HepG2 (cell line): ENCODE results near the gene ZC3H4. TPM values are rescaled to one million over a fixed set of nuclear protein-coding genes. Genes with fewer than 3 reads are reported as not detected.

Experiments used
- ELF3 ChIP-seq: IDR thresholded peaks from 2 replicates; pipeline ENCODE4 v1.6.1; 2016; ENCODE audit warnings: missing genetic modification reagents, missing compliant biosample characterization
- FOXA1 ChIP-seq, 2 experiments: fragments of 450-650 bp in 1 of 2; sonication (generic) in 1 of 2; formaldehyde crosslinking in 1 of 2; IDR thresholded peaks; 2 replicates each; pipeline versions ENCODE4 v1.4.0 to v1.6.1; 2016 to 2020; ENCODE audit warnings: missing genetic modification reagents in 1 of 2
- GFI1 ChIP-seq: sonication (generic); formaldehyde crosslinking; IDR thresholded peaks from 2 replicates; pipeline ENCODE4 v1.5.0; 2020; ENCODE audit warnings: missing genetic modification reagents, mild to moderate bottlenecking, borderline replicate concordance
- HCFC1 ChIP-seq: fragments of 150-350 bp; IDR thresholded peaks from 2 replicates; pipeline ENCODE4 v1.6.1; 2014; ENCODE audit warnings: low read depth, low read length
- HMG20A ChIP-seq: IDR thresholded peaks from 2 replicates; pipeline ENCODE4 v1.6.1; 2016; ENCODE audit warnings: borderline replicate concordance
- KDM6A ChIP-seq: IDR thresholded peaks from 2 replicates; pipeline ENCODE4 v1.6.1; 2016; ENCODE audit warnings: low read depth
- NCOA2 ChIP-seq: sonication (generic); formaldehyde crosslinking; IDR thresholded peaks from 2 replicates; pipeline ENCODE4 v1.8.0; 2022; ENCODE audit warnings: inconsistent platforms
- PHB2 ChIP-seq: fragments of 450-650 bp; IDR thresholded peaks from 2 replicates; pipeline ENCODE4 v1.6.1; 2018; ENCODE audit not compliant: partially characterized antibody
- PPARG ChIP-seq: conservative IDR thresholded peaks from 2 replicates; pipeline ENCODE4 v1.6.1; 2016; ENCODE audit warnings: missing biosample characterization, missing genetic modification reagents
- TAF1 ChIP-seq: sonication (generic); formaldehyde crosslinking; IDR thresholded peaks from 2 replicates; pipeline ENCODE4 v1.4.0; 2020; ENCODE audit warnings: missing genetic modification reagents
- XRCC5 ChIP-seq: fragments of 200-400 bp; formaldehyde crosslinking; optimal IDR thresholded peaks from 2 replicates; pipeline ENCODE3; 2017; ENCODE audit warnings: mild to moderate bottlenecking, low read length
- ZFX ChIP-seq: sonication (generic); formaldehyde crosslinking; IDR thresholded peaks from 2 replicates; pipeline ENCODE4 v1.4.0; 2020; ENCODE audit warnings: mild to moderate bottlenecking, low read depth, missing genetic modification reagents, moderate library complexity
- ZNF3 ChIP-seq: IDR thresholded peaks from 2 replicates; pipeline ENCODE4 v1.7.0; 2017; ENCODE audit warnings: inconsistent platforms
- ZNF431 ChIP-seq: sonication (generic); formaldehyde crosslinking; IDR thresholded peaks from 2 replicates; pipeline ENCODE4 v1.9.0; 2022; ENCODE audit warnings: missing genetic modification reagents, low read depth, mild to moderate bottlenecking, borderline replicate concordance
- ZNF496 ChIP-seq: sonication (generic); formaldehyde crosslinking; IDR thresholded peaks from 2 replicates; pipeline ENCODE4 v1.8.1; 2023; ENCODE audit warnings: mild to moderate bottlenecking, moderate library complexity, missing genetic modification reagents; ENCODE audit not compliant: insufficient replicate concordance
- ZNF672 ChIP-seq: sonication (generic); formaldehyde crosslinking; IDR thresholded peaks from 2 replicates; pipeline ENCODE4 v1.8.1; 2022; ENCODE audit warnings: missing genetic modification reagents
- ZNF740 ChIP-seq: sonication (generic); formaldehyde crosslinking; IDR thresholded peaks from 2 replicates; pipeline ENCODE4 v1.4.0; 2020; ENCODE audit warnings: missing genetic modification reagents
- polyA plus RNA-seq, 8 experiments: library from polyadenylated mRNA; depleted of rRNA in 3 of 8; stranded (reverse) in 7 of 8; unstranded in 1 of 8; fragments of >200 nt; fragmentation: Illumina TruSeq in 4 of 8; extraction: Trizol in 4 of 8; gene quantifications; 2 replicates each; pipeline versions ENCODE4 v1.2.1 to v1.2.3, GENCODE V29; 2011 to 2016; ENCODE audit warnings: low read depth in 4 of 8, missing spikeins in 1 of 8, mixed read lengths in 1 of 8; ENCODE audit not compliant: insufficient read depth in 1 of 8
- total RNA-seq, 5 experiments: library from RNA; depleted of rRNA; stranded (reverse); fragments of >200 nt; fragmentation: Illumina TruSeq; extraction: Trizol; gene quantifications; 2 replicates each; pipeline ENCODE4 v1.2.3, GENCODE V29; 2016; ENCODE audit warnings: low read depth in 1 of 5
- TF ChIP-seq, protein P1 (sequence below): sonication (generic); formaldehyde crosslinking; IDR thresholded peaks from 2 replicates; pipeline ENCODE4 v1.5.1; 2020; ENCODE audit warnings: missing genetic modification reagents, mild to moderate bottlenecking, borderline replicate concordance
- TF ChIP-seq, protein P2 (sequence below): IDR thresholded peaks from 2 replicates; pipeline ENCODE4 v1.6.1; 2016; ENCODE audit warnings: missing compliant biosample characterization, missing genetic modification reagents, borderline replicate concordance
- TF ChIP-seq, protein P3 (sequence below): IDR thresholded peaks from 2 replicates; pipeline ENCODE4 v1.6.1; 2012; ENCODE audit warnings: low read depth, low read length, improper control_type of control experiment
- TF ChIP-seq, protein P4 (sequence below): sonication (generic); formaldehyde crosslinking; IDR thresholded peaks from 2 replicates; pipeline ENCODE4 v1.4.0; 2020; ENCODE audit warnings: mild to moderate bottlenecking, missing genetic modification reagents

ZC3H4 gene
- total and polyA plus RNA-seq, 2 of the 13 experiments (the other 11 are each of a cell fraction or from before 2014, with no cell fraction given) = 1.8 to 10.7 TPM

DNA sequence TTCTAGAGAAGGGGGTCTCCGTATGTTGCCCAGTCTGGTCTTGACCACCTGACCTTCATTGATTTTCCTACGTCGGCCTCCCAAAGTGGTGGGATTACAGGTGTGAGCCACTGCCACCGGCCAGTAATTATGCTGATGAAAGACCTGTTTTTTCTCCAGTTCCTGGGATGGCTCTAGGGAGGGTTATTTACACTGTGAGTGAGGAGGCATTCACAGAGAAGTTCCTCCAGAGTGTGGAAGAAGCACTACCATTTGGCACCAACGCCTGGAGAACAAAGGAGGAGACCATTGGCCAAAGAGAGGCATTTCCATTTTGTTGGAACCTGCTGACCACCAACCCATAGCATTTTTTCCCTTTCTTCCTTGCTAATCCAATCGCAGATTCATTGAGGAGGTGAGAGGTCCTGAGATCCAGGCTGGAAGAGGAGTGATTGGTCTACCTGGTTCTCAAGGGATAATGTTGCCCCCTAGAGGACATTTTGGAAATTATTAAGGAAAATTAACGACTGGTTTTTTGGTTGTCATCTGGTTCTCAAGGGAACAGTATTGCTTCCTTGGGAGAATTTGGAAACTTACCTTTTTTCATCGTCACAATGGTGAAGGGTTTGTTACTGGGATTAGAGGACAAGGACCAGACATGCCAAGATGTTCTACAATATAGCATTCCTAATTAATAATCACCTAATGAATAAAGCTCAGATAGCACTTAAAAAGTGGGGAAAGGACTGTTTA, 11.5 kb upstream of the ZC3H4 start (continued):
- TF ChIP-seq KDM6A (CRISPR knock-in tag) = no peak
- no peak for TF ChIP-seq HMG20A (CRISPR knock-in tag)
- TF ChIP-seq ZFX (CRISPR knock-in tag) = no peak
- TF ChIP-seq HCFC1 = no peak
- no peak for TF ChIP-seq PHB2
- no peak for TF ChIP-seq ZNF431
- TF ChIP-seq, protein P1, sequence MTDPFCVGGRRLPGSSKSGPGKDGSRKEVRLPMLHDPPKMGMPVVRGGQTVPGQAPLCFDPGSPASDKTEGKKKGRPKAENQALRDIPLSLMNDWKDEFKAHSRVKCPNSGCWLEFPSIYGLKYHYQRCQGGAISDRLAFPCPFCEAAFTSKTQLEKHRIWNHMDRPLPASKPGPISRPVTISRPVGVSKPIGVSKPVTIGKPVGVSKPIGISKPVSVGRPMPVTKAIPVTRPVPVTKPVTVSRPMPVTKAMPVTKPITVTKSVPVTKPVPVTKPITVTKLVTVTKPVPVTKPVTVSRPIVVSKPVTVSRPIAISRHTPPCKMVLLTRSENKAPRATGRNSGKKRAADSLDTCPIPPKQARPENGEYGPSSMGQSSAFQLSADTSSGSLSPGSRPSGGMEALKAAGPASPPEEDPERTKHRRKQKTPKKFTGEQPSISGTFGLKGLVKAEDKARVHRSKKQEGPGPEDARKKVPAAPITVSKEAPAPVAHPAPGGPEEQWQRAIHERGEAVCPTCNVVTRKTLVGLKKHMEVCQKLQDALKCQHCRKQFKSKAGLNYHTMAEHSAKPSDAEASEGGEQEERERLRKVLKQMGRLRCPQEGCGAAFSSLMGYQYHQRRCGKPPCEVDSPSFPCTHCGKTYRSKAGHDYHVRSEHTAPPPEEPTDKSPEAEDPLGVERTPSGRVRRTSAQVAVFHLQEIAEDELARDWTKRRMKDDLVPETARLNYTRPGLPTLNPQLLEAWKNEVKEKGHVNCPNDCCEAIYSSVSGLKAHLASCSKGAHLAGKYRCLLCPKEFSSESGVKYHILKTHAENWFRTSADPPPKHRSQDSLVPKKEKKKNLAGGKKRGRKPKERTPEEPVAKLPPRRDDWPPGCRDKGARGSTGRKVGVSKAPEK (CRISPR knock-in tag) = no peak
- TF ChIP-seq ZNF740 (CRISPR knock-in tag) = no peak
- TF ChIP-seq ELF3 = peak; percentile 35; the same call in 1 of the 2 replicates
- TF ChIP-seq, protein P2, sequence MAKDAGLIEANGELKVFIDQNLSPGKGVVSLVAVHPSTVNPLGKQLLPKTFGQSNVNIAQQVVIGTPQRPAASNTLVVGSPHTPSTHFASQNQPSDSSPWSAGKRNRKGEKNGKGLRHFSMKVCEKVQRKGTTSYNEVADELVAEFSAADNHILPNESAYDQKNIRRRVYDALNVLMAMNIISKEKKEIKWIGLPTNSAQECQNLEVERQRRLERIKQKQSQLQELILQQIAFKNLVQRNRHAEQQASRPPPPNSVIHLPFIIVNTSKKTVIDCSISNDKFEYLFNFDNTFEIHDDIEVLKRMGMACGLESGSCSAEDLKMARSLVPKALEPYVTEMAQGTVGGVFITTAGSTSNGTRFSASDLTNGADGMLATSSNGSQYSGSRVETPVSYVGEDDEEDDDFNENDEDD (CRISPR knock-in tag) = no peak
- TF ChIP-seq, protein P3, sequence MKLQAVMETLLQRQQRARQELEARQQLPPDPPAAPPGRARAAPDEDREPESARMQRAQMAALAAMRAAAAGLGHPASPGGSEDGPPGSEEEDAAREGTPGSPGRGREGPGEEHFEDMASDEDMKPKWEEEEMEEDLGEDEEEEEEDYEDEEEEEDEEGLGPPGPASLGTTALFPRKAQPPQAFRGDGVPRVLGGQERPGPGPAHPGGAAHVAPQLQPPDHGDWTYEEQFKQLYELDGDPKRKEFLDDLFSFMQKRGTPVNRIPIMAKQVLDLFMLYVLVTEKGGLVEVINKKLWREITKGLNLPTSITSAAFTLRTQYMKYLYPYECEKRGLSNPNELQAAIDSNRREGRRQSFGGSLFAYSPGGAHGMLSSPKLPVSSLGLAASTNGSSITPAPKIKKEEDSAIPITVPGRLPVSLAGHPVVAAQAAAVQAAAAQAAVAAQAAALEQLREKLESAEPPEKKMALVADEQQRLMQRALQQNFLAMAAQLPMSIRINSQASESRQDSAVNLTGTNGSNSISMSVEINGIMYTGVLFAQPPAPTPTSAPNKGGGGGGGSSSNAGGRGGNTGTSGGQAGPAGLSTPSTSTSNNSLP = 0 out of 2 replicates have a peak, but pooled peaks have one; percentile 16
- TF ChIP-seq, protein P4, sequence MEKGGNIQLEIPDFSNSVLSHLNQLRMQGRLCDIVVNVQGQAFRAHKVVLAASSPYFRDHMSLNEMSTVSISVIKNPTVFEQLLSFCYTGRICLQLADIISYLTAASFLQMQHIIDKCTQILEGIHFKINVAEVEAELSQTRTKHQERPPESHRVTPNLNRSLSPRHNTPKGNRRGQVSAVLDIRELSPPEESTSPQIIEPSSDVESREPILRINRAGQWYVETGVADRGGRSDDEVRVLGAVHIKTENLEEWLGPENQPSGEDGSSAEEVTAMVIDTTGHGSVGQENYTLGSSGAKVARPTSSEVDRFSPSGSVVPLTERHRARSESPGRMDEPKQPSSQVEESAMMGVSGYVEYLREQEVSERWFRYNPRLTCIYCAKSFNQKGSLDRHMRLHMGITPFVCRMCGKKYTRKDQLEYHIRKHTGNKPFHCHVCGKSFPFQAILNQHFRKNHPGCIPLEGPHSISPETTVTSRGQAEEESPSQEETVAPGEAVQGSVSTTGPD = no peak
- TF ChIP-seq ZNF672 = no peak
- no peak for TF ChIP-seq ZNF3 (CRISPR knock-in tag)
- TF ChIP-seq PPARG (CRISPR knock-in tag) = peak; percentile 65; the same call in 1 of the 2 replicates
- TF ChIP-seq XRCC5 = no peak
- no peak for TF ChIP-seq NCOA2 (CRISPR knock-in tag)
- no peak for TF ChIP-seq FOXA1 (IDR thresholded peaks at IDR 0.05)
- TF ChIP-seq FOXA1 (CRISPR knock-in tag; IDR thresholded peaks at IDR 0.05) = peak; percentile 61
- 0 out of 2 replicates have a peak, but pooled peaks have one; percentile 30 for TF ChIP-seq GFI1 (CRISPR knock-in tag)
- TF ChIP-seq TAF1 (CRISPR knock-in tag) = no peak
- TF ChIP-seq ZNF496 (CRISPR knock-in tag) = no peak
